SK-N-SH (cell line): ENCODE measurements around the gene EFTUD2. TPM values are rescaled to one million over a fixed set of nuclear protein-coding genes. Genes with fewer than 3 reads are reported as not detected.

ENCODE experiments used
- CTCF ChIA-PET: fragments of 300-600, 350-600 bp; formaldehyde crosslinking; extraction: SDS; loops from one replicate; lab custom pipeline; 2021; lab: Yijun Ruan, JAX
- POLR2A ChIA-PET: fragments of 350-600 bp; sonication (Branson Sonifier 250); formaldehyde crosslinking; extraction: SDS; loops from one replicate; lab custom pipeline; 2020; ENCODE audit warnings: antibody characterized with exemption, inconsistent platforms; lab: Yijun Ruan, JAX
- DNase-seq: peaks from one replicate; pipeline ENCODE4 v3.0.0; 2012
- H2AFZ ChIP-seq: fragments of 200-600 bp; sonication (generic); 2 replicates; pipeline ENCODE4 v1.8.1; 2016; ENCODE audit warnings: antibody characterized with exemption, mild to moderate bottlenecking, low read depth
- H3F3A ChIP-seq: fragments of 200-600 bp; sonication (generic); replicated peaks from 2 replicates; pipeline ENCODE3; 2016; ENCODE audit warnings: antibody characterized with exemption, mild to moderate bottlenecking; ENCODE audit not compliant: insufficient read depth
- H3K27ac ChIP-seq, 2 experiments: fragments of 200-500 bp in 1 of 2; fragments of 200-600 bp in 1 of 2; sonication (Bioruptor generic) in 1 of 2; sonication (generic), shearing (Covaris generic) in 1 of 2; 2 replicates each; pipeline versions ENCODE4 v1.5.1 to v1.6.1; 2014 to 2016; ENCODE audit warnings: low read depth in 2 of 2, inconsistent platforms in 1 of 2, low read length in 1 of 2, mild to moderate bottlenecking in 1 of 2, mixed read lengths in 1 of 2
- H3K27me3 ChIP-seq: fragments of 200-600 bp; sonication (generic), shearing (Covaris generic); 2 replicates; pipeline ENCODE4 v1.6.1; 2016; ENCODE audit warnings: mixed run types; ENCODE audit not compliant: insufficient read depth
- H3K36me3 ChIP-seq, 2 experiments: fragments of 200-500 bp in 1 of 2; fragments of 200-600 bp in 1 of 2; sonication (Bioruptor generic) in 1 of 2; sonication (generic) in 1 of 2; replicated peaks in 1 of 2; 2 replicates each; pipeline versions ENCODE3 to v1.5.1; 2014 to 2016; ENCODE audit warnings: low read length in 1 of 2, mild to moderate bottlenecking in 1 of 2; ENCODE audit not compliant: insufficient read depth in 2 of 2, control insufficient read depth in 1 of 2
- H3K4me1 ChIP-seq, 2 experiments: fragments of 200-500 bp in 1 of 2; fragments of 200-600 bp in 1 of 2; sonication (Bioruptor generic) in 1 of 2; sonication (generic), shearing (Covaris generic) in 1 of 2; 2 replicates each; pipeline versions ENCODE4 v1.5.1 to v1.6.1; 2014 to 2016; ENCODE audit warnings: low read depth in 1 of 2, low read length in 1 of 2, mixed run types in 1 of 2; ENCODE audit not compliant: insufficient read depth in 2 of 2, control insufficient read depth in 1 of 2
- H3K4me2 ChIP-seq: fragments of 200-600 bp; sonication (generic), shearing (Covaris generic); 2 replicates; pipeline ENCODE4 v1.6.1; 2017; ENCODE audit warnings: mixed run types
- H3K4me3 ChIP-seq, 2 experiments: fragments of 200-500 bp in 1 of 2; fragments of 200-600 bp in 1 of 2; sonication (Bioruptor generic) in 1 of 2; sonication (generic), shearing (Covaris generic) in 1 of 2; 2 replicates each; pipeline versions ENCODE4 v1.5.1 to v1.8.1; 2014 to 2016; ENCODE audit warnings: low read depth in 2 of 2, inconsistent platforms in 1 of 2, low read length in 1 of 2, mild to moderate bottlenecking in 1 of 2, mixed read lengths in 1 of 2, moderate library complexity in 1 of 2
- H3K79me2 ChIP-seq: fragments of 200-600 bp; sonication (generic); 2 replicates; pipeline ENCODE4 v1.8.1; 2017; ENCODE audit warnings: mild to moderate bottlenecking; ENCODE audit not compliant: insufficient read depth
- H3K9ac ChIP-seq: fragments of 200-600 bp; sonication (generic); 2 replicates; pipeline ENCODE4 v1.6.1; 2017; ENCODE audit warnings: mixed run types
- H3K9me2 ChIP-seq: fragments of 200-600 bp; sonication (generic); 2 replicates; pipeline ENCODE4 v1.6.1; 2017; ENCODE audit warnings: mixed run types
- H3K9me3 ChIP-seq: fragments of 200-600 bp; sonication (generic); 2 replicates; pipeline ENCODE4 v1.6.1; 2017; ENCODE audit warnings: mixed run types, mild to moderate bottlenecking, moderate library complexity
- H4K20me1 ChIP-seq: fragments of 200-600 bp; sonication (generic); 2 replicates; pipeline ENCODE4 v1.6.1; 2017; ENCODE audit warnings: mild to moderate bottlenecking, mixed run types; ENCODE audit not compliant: insufficient read depth
- ELF1 ChIP-seq: IDR thresholded peaks from 2 replicates; pipeline ENCODE4 v1.4.0; 2012
- EZH2phosphoT487 ChIP-seq: fragments of 200-600 bp; sonication (generic); IDR thresholded peaks from 2 replicates; pipeline ENCODE4 v1.6.1; 2017; ENCODE audit warnings: low read depth, mixed run types, mild to moderate bottlenecking, antibody characterized with exemption, moderate library complexity, borderline replicate concordance
- FOSL2 ChIP-seq: IDR thresholded peaks from 2 replicates; pipeline ENCODE4 v1.4.0; 2012; ENCODE audit warnings: low read depth, mild to moderate bottlenecking, moderate library complexity, borderline replicate concordance
- FOXJ3 ChIP-seq: sonication (generic); formaldehyde crosslinking; IDR thresholded peaks from 2 replicates; pipeline ENCODE4 v1.5.1; 2020; ENCODE audit warnings: mild to moderate bottlenecking, missing genetic modification reagents
- FOXM1 ChIP-seq: IDR thresholded peaks from 2 replicates; pipeline ENCODE4 v1.4.0; 2012; ENCODE audit warnings: low read depth, mild to moderate bottlenecking
- GATA2 ChIP-seq: sonication (generic); formaldehyde crosslinking; IDR thresholded peaks from 2 replicates; pipeline ENCODE4 v1.5.0; 2020; ENCODE audit warnings: mild to moderate bottlenecking, missing genetic modification reagents
- JUND ChIP-seq: IDR thresholded peaks from 2 replicates; pipeline ENCODE4 v1.4.0; 2012
- MAX ChIP-seq: IDR thresholded peaks from 2 replicates; pipeline ENCODE4 v1.4.0; 2012; ENCODE audit warnings: low read depth
- MXI1 ChIP-seq: IDR thresholded peaks from 2 replicates; pipeline ENCODE4 v1.6.1; 2012; ENCODE audit warnings: mild to moderate bottlenecking, low read depth, low read length, improper control_type of control experiment
- NFIC ChIP-seq: IDR thresholded peaks from 2 replicates; pipeline ENCODE4 v1.4.0; 2012; ENCODE audit warnings: borderline replicate concordance
- PBX3 ChIP-seq: IDR thresholded peaks from 2 replicates; pipeline ENCODE4; 2012
- RAD21 ChIP-seq: IDR thresholded peaks from 2 replicates; pipeline ENCODE4 v1.6.1; 2012; ENCODE audit warnings: mild to moderate bottlenecking, low read length
- RCOR1 ChIP-seq: fragments of 150-350 bp; IDR thresholded peaks from 2 replicates; pipeline ENCODE4 v1.6.1; 2017; ENCODE audit warnings: antibody characterized with exemption, low read length
- SIN3A ChIP-seq: IDR thresholded peaks from 2 replicates; pipeline ENCODE4 v1.6.1; 2012; ENCODE audit warnings: low read depth, mild to moderate bottlenecking, low read length, moderate library complexity, borderline replicate concordance
- TEAD4 ChIP-seq: IDR thresholded peaks from 2 replicates; pipeline ENCODE4 v1.4.0; 2012; ENCODE audit warnings: mild to moderate bottlenecking, borderline replicate concordance; ENCODE audit not compliant: insufficient read depth
- WGBS: methylation state at CpG from one replicate; pipeline ENCODE4 v1.1.6; 2017; ENCODE audit warnings: low lambda C conversion rate; 5-methylcytosine and 5-hydroxymethylcytosine counted together
- polyA plus RNA-seq, 3 experiments: library from polyadenylated mRNA; depleted of rRNA; stranded (reverse); fragments of >200 nt; gene quantifications; 2 replicates each; pipeline ENCODE4 v1.2.3, GENCODE V29; 2012
- TF ChIP-seq, protein P1 (sequence below): IDR thresholded peaks from 2 replicates; pipeline ENCODE4 v1.4.0; 2012; ENCODE audit warnings: low read depth, borderline replicate concordance
- TF ChIP-seq, protein P2 (sequence below): fragments of 150-350 bp; IDR thresholded peaks from 2 replicates; pipeline ENCODE4 v1.6.1; 2017; ENCODE audit warnings: antibody characterized with exemption, low read length, low read depth, borderline replicate concordance

EFTUD2 gene
- polyA plus RNA-seq, 1 of the 3 experiments (the other 2 are of a cell fraction) = 82.9 TPM

DNA sequence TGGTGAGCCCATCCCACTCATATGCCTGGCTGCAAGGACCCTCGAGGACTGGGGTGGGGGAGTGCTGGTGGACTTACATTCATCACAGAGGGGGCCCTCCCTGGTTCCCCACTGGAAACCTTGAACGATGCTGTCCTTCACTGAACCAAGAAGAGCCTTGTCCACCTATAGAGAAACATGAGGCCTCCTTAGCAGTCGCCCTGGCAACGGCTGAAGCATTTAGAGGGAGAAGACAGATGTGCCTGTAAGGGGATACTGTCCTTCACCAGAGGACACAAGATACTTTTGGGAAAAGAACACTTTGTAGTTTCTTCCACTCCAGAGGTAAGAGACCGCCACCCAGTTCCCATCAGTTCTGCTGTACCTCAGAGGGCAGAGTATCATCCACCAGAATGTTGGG, 45.1 kb downstream of the EFTUD2 start:
- CTCF ChIA-PET = interaction anchor here (2.5 to 17.4 kb wide), 2 partner anchors 11 to 77 kb away, joined by 12 to 202 read pairs; no protein-coding TSS in a partner anchor
- no peaks in the 10 kb centered on the region for H4K20me1 ChIP-seq
- no peak overlapping the region for H3K4me3 ChIP-seq
- H3F3A ChIP-seq = peaks cover 4% of the 10 kb centered on the region
- peaks cover 63 to 65% of the 10 kb centered on the region in 2 experiments for H3K36me3 ChIP-seq
- peaks cover 0 to 3% of the 10 kb centered on the region in 2 experiments; a peak in 1 of 4 replicates for H3K4me1 ChIP-seq
- H3K9ac ChIP-seq = no peak overlapping the region
- no peak for DNase-seq
- POLR2A ChIA-PET = no interaction called here
- no peaks in the 10 kb centered on the region for H3K9me2 ChIP-seq
- no peak overlapping the region for H2AFZ ChIP-seq
- no peak overlapping the region for H3K27ac ChIP-seq
- no peaks in the 10 kb centered on the region for H3K79me2 ChIP-seq
- TF ChIP-seq RCOR1 = no peak
- no peak for TF ChIP-seq NFIC
- no peak for TF ChIP-seq PBX3
- TF ChIP-seq SIN3A = no peak
- no peak for TF ChIP-seq EZH2phosphoT487
- no peak overlapping the region for H3K4me2 ChIP-seq
- H3K9me3 ChIP-seq = no peaks in the 10 kb centered on the region
- no peaks in the 10 kb centered on the region for H3K27me3 ChIP-seq
- 91% methylated on average over 5 of the region's 5 CpGs for WGBS

DNA sequence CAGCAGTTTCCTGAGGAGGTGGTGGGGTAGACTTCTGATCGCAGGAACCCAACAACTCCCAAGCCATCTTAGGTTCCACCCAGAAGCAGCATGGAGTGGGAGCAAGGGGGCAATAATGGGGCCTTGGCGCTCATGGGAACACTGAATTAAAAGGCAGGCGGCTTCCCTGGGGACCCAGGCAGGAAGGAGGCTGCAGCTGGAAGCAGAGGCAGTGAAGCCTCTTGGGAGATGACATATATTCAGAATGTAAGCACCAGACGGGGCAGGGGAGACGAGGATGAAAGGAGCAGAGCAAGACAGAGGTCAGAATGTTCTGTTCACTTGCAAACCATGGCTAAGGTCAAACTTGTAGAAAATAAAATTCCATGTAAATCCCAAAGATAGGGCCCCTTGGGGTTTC, 48.6 kb downstream of the EFTUD2 start:
- H3K4me1 ChIP-seq = peaks cover 0 to 3% of the 10 kb centered on the region in 2 experiments; a peak in 1 of 4 replicates
- H3K9ac ChIP-seq = no peak overlapping the region
- no peak for DNase-seq
- peaks cover 36 to 44% of the 10 kb centered on the region in 2 experiments for H3K36me3 ChIP-seq
- H3K27ac ChIP-seq = no peak overlapping the region
- H3K4me3 ChIP-seq = no peak overlapping the region
- H3K4me2 ChIP-seq = no peak overlapping the region
- POLR2A ChIA-PET = interaction anchor here (0.6 kb wide), 1 partner anchor 57 kb away, joined by 3 read pairs; no protein-coding TSS in a partner anchor
- TF ChIP-seq MAX (no peak), RCOR1 (no peak), JUND (no peak), MXI1 (no peak), PBX3 (no peak), TEAD4 (no peak), RAD21 (no peak), ELF1 (no peak), SIN3A (no peak), FOXJ3 (no peak), EZH2phosphoT487 (no peak), FOSL2 (no peak), FOXM1 (no peak), GATA2 (CRISPR knock-in tag) (no peak)
- TF ChIP-seq, protein P1, sequence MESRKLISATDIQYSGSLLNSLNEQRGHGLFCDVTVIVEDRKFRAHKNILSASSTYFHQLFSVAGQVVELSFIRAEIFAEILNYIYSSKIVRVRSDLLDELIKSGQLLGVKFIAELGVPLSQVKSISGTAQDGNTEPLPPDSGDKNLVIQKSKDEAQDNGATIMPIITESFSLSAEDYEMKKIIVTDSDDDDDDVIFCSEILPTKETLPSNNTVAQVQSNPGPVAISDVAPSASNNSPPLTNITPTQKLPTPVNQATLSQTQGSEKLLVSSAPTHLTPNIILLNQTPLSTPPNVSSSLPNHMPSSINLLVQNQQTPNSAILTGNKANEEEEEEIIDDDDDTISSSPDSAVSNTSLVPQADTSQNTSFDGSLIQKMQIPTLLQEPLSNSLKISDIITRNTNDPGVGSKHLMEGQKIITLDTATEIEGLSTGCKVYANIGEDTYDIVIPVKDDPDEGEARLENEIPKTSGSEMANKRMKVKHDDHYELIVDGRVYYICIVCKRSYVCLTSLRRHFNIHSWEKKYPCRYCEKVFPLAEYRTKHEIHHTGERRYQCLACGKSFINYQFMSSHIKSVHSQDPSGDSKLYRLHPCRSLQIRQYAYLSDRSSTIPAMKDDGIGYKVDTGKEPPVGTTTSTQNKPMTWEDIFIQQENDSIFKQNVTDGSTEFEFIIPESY = no peak
- TF ChIP-seq, protein P2, sequence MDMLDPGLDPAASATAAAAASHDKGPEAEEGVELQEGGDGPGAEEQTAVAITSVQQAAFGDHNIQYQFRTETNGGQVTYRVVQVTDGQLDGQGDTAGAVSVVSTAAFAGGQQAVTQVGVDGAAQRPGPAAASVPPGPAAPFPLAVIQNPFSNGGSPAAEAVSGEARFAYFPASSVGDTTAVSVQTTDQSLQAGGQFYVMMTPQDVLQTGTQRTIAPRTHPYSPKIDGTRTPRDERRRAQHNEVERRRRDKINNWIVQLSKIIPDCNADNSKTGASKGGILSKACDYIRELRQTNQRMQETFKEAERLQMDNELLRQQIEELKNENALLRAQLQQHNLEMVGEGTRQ = no peak
- H3K9me2 ChIP-seq = no peaks in the 10 kb centered on the region
- no peak overlapping the region for H2AFZ ChIP-seq
- no peaks in the 10 kb centered on the region for H3K27me3 ChIP-seq
- H3K79me2 ChIP-seq = no peaks in the 10 kb centered on the region
- no peaks in the 10 kb centered on the region for H3K9me3 ChIP-seq
- CTCF ChIA-PET = interaction anchor here (0.7 to 17.4 kb wide), 8 partner anchors 10 to 284 kb away, joined by 3 to 202 read pairs (median 3); no protein-coding TSS in a partner anchor
- no peaks in the 10 kb centered on the region for H4K20me1 ChIP-seq
- H3F3A ChIP-seq = peaks cover 4% of the 10 kb centered on the region
- WGBS = 99% methylated on average over 5 of the region's 5 CpGs
